HepG2 (cell line): ENCODE results near the gene SEMA4B. TPM values are rescaled to one million over a fixed set of nuclear protein-coding genes. Genes with fewer than 3 reads are reported as not detected.

ENCODE experiments used
- ADNP ChIP-seq: sonication (generic); formaldehyde crosslinking; IDR thresholded peaks from 2 replicates; pipeline ENCODE4 v1.4.0; 2020; ENCODE audit warnings: missing genetic modification reagents
- HIC2 ChIP-seq: sonication (generic); formaldehyde crosslinking; IDR thresholded peaks from 2 replicates; pipeline ENCODE4 v1.9.0; 2022; ENCODE audit warnings: low read depth, missing genetic modification reagents
- NR1H2 ChIP-seq: sonication (generic); formaldehyde crosslinking; IDR thresholded peaks from 2 replicates; pipeline ENCODE4 v1.8.1; 2022; ENCODE audit warnings: low read depth, missing genetic modification reagents, borderline replicate concordance
- NRL ChIP-seq: sonication (generic); formaldehyde crosslinking; IDR thresholded peaks from 2 replicates; pipeline ENCODE4 v1.5.0; 2020; ENCODE audit warnings: missing genetic modification reagents, mild to moderate bottlenecking, moderate library complexity, borderline replicate concordance
- TRIM24 ChIP-seq: sonication (generic); formaldehyde crosslinking; IDR thresholded peaks from 2 replicates; pipeline ENCODE4 v1.8.0; 2022; ENCODE audit warnings: mild to moderate bottlenecking, missing genetic modification reagents
- ZBTB14 ChIP-seq: sonication (generic); formaldehyde crosslinking; IDR thresholded peaks from 2 replicates; pipeline ENCODE4 v1.4.0; 2020; ENCODE audit warnings: missing genetic modification reagents
- ZNF354B ChIP-seq: sonication (generic); formaldehyde crosslinking; IDR thresholded peaks from 2 replicates; pipeline ENCODE4 v1.8.0; 2022; ENCODE audit warnings: mild to moderate bottlenecking, missing genetic modification reagents
- ZNF569 ChIP-seq: sonication (generic); formaldehyde crosslinking; IDR thresholded peaks from 2 replicates; pipeline ENCODE4 v1.5.0; 2020; ENCODE audit warnings: mild to moderate bottlenecking, missing genetic modification reagents, moderate library complexity, borderline replicate concordance
- ZNF570 ChIP-seq: sonication (generic); formaldehyde crosslinking; IDR thresholded peaks from 2 replicates; pipeline ENCODE4 v1.4.0; 2020; ENCODE audit warnings: mild to moderate bottlenecking, missing genetic modification reagents, borderline replicate concordance
- ZNF609 ChIP-seq: sonication (generic); formaldehyde crosslinking; IDR thresholded peaks from 2 replicates; pipeline ENCODE4 v1.4.0; 2020; ENCODE audit warnings: mild to moderate bottlenecking, missing genetic modification reagents, borderline replicate concordance
- ZNF687 ChIP-seq: sonication (generic); formaldehyde crosslinking; IDR thresholded peaks from 2 replicates; pipeline ENCODE4 v1.5.1; 2020; ENCODE audit warnings: mild to moderate bottlenecking, missing genetic modification reagents, moderate library complexity
- ZNF740 ChIP-seq: sonication (generic); formaldehyde crosslinking; IDR thresholded peaks from 2 replicates; pipeline ENCODE4 v1.4.0; 2020; ENCODE audit warnings: missing genetic modification reagents
- polyA plus RNA-seq, 8 experiments: library from polyadenylated mRNA; depleted of rRNA in 3 of 8; stranded (reverse) in 7 of 8; unstranded in 1 of 8; fragments of >200 nt; fragmentation: Illumina TruSeq in 4 of 8; extraction: Trizol in 4 of 8; gene quantifications; 2 replicates each; pipeline versions ENCODE4 v1.2.1 to v1.2.3, GENCODE V29; 2011 to 2016; ENCODE audit warnings: low read depth in 4 of 8, missing spikeins in 1 of 8, mixed read lengths in 1 of 8; ENCODE audit not compliant: insufficient read depth in 1 of 8
- total RNA-seq, 5 experiments: library from RNA; depleted of rRNA; stranded (reverse); fragments of >200 nt; fragmentation: Illumina TruSeq; extraction: Trizol; gene quantifications; 2 replicates each; pipeline ENCODE4 v1.2.3, GENCODE V29; 2016; ENCODE audit warnings: low read depth in 1 of 5
- TF ChIP-seq, protein P1 (sequence below): sonication (generic); formaldehyde crosslinking; conservative IDR thresholded peaks from 2 replicates; pipeline ENCODE4 v1.4.0; 2020; ENCODE audit warnings: mild to moderate bottlenecking, missing genetic modification reagents, moderate library complexity

The SEMA4B gene
- total and polyA plus RNA-seq, 2 of the 13 experiments (the other 11 are each of a cell fraction or from before 2014, with no cell fraction given) = 2.1 to 17.0 TPM

DNA sequence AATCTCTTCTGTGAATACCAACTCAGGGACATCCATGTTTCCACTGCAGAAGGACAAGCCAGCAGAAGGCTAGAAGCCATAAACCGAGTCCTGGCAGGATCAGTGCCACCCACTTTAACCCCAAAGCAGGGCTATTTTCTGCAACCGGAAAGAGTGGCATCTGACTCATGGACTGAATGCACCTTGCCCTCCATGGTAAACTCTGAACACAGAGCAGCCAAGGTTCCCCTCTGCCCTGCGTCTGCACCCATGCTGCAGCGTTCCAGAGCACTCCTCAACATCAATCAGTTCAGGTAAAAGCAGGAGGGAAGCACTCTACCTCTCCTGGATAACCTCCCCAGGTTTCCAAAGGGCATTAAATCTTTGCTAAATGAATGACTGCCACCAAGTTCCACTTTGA is 63.5 kb downstream of the SEMA4B start (continued):
- TF ChIP-seq HIC2 (CRISPR knock-in tag) (peak; percentile 96), ZNF354B (CRISPR knock-in tag) (no peak), ZNF687 (no peak), TRIM24 (CRISPR knock-in tag) (no peak), ZBTB14 (CRISPR knock-in tag) (no peak), NRL (CRISPR knock-in tag) (no peak), ZNF740 (CRISPR knock-in tag) (no peak), ADNP (CRISPR knock-in tag) (no peak), NR1H2 (CRISPR knock-in tag) (no peak), ZNF609 (CRISPR knock-in tag) (no peak), ZNF570 (no peak), ZNF569 (CRISPR knock-in tag) (no peak)
- TF ChIP-seq, protein P1, sequence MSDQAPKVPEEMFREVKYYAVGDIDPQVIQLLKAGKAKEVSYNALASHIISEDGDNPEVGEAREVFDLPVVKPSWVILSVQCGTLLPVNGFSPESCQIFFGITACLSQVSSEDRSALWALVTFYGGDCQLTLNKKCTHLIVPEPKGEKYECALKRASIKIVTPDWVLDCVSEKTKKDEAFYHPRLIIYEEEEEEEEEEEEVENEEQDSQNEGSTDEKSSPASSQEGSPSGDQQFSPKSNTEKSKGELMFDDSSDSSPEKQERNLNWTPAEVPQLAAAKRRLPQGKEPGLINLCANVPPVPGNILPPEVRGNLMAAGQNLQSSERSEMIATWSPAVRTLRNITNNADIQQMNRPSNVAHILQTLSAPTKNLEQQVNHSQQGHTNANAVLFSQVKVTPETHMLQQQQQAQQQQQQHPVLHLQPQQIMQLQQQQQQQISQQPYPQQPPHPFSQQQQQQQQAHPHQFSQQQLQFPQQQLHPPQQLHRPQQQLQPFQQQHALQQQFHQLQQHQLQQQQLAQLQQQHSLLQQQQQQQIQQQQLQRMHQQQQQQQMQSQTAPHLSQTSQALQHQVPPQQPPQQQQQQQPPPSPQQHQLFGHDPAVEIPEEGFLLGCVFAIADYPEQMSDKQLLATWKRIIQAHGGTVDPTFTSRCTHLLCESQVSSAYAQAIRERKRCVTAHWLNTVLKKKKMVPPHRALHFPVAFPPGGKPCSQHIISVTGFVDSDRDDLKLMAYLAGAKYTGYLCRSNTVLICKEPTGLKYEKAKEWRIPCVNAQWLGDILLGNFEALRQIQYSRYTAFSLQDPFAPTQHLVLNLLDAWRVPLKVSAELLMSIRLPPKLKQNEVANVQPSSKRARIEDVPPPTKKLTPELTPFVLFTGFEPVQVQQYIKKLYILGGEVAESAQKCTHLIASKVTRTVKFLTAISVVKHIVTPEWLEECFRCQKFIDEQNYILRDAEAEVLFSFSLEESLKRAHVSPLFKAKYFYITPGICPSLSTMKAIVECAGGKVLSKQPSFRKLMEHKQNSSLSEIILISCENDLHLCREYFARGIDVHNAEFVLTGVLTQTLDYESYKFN (CRISPR knock-in tag) = peak; percentile 60
